ENCODE measurements around the gene LTBP1. TPM values are rescaled to one million over a fixed set of nuclear protein-coding genes. Genes with fewer than 3 reads are reported as not detected.

LTBP1 gene
- total RNA-seq, 4 donors from 2014 or later = 5.1 to 12.9 (median 10.7) TPM

DNA sequence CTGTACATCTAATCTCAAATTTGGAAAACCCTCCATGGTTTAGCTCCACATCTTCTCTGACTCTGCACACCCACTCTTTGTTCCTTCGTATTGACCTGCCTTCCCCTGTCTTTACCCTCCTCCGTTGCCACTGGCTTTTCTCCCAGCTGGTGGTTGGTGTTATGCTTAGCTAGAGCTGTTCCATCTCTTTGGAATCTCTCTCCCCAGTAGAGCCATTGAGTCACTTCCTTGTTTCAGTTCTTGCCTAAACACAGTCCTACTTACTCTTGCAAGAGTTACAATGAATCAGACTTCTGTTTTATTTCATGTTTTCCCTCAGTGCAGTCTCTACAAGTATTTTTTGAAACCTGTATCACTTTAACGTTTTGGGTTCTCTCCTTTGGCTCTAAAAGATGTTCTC, 263.9 kb downstream of the LTBP1 start:
- intact Hi-C loops (cut with DNase I) = no loop called here

DNA sequence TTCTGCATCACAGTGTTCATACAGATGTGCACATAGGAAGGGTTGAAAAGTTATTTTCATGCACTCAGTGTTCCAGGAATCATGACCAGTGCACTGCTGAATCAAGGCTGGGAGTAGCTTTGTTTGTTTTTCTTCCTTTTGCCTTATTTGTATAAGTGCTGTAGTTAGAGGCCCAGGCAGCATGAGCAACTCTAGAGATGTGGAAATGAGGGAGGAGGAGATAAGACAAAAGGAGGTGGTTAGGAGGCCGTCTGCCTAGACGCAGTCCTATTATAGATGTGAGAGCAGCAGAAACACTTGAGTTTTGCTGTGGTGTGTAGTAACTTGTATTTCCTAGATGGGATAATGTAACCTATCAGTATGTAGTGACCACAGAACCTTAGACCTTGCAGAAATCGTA, 265.4 kb downstream of the LTBP1 start:
- no peaks in the 10 kb centered on the region for H3K9me3 ChIP-seq
- intact Hi-C loops (cut with DNase I) = no loop called here
- TF ChIP-seq POLR2A (IDR thresholded peaks at IDR 0.05) = no peak
- TF ChIP-seq, protein P1, sequence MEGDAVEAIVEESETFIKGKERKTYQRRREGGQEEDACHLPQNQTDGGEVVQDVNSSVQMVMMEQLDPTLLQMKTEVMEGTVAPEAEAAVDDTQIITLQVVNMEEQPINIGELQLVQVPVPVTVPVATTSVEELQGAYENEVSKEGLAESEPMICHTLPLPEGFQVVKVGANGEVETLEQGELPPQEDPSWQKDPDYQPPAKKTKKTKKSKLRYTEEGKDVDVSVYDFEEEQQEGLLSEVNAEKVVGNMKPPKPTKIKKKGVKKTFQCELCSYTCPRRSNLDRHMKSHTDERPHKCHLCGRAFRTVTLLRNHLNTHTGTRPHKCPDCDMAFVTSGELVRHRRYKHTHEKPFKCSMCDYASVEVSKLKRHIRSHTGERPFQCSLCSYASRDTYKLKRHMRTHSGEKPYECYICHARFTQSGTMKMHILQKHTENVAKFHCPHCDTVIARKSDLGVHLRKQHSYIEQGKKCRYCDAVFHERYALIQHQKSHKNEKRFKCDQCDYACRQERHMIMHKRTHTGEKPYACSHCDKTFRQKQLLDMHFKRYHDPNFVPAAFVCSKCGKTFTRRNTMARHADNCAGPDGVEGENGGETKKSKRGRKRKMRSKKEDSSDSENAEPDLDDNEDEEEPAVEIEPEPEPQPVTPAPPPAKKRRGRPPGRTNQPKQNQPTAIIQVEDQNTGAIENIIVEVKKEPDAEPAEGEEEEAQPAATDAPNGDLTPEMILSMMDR (IDR thresholded peaks at IDR 0.05) = no peak
- no peaks in the 10 kb centered on the region for H3K27me3 ChIP-seq
- no peak overlapping the region for H3K27ac ChIP-seq
- no peak overlapping the region for H3K4me3 ChIP-seq (replicated peaks in 1 of 3)
- no peaks in the 10 kb centered on the region for H3K36me3 ChIP-seq
- 60 to 65% methylated on average over 3 of the region's 3 CpGs for WGBS, 2 donors
- H3K4me1 ChIP-seq = peaks cover 0 to 3% of the 10 kb centered on the region in 2 donors
- DNase-seq = no peak

More for the DNA sequence above, 263.9 kb downstream of the LTBP1 start:
- WGBS, 2 donors = 51 to 56% methylated on average over 3 of the region's 3 CpGs
- Histone ChIP-seq H3K4me3 (replicated peaks in 1 of 3) (no peak overlapping the region), H3K36me3 (no peaks in the 10 kb centered on the region), H3K27me3 (no peaks in the 10 kb centered on the region), H3K27ac (no peak overlapping the region), H3K9me3 (no peaks in the 10 kb centered on the region), H3K4me1 (peaks cover 0 to 3% of the 10 kb centered on the region in 2 donors)
- TF ChIP-seq, protein P1 (IDR thresholded peaks at IDR 0.05) = no peak
- no peak for TF ChIP-seq POLR2A (IDR thresholded peaks at IDR 0.05)
- no peak for DNase-seq

DNA sequence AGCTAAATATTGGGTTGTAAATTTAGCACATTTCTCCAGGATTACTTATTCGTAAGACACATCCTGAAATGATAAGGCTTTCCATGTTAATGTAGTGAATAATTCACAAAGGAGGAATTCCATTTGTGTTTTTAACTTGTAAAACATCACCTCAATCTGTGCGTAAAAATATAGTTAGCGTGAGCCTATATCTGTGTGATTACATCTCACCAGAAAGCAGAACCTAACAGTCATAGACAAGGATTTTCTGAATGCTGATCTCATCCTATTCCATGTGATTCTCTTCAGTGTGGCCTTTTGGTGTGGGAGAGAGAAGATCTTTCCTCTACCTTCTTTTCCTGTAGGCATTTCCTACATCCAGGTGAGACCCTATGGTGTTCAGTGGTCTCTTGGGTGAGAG, 266.5 kb downstream of the LTBP1 start:
- Histone ChIP-seq H3K27me3 (no peaks in the 10 kb centered on the region), H3K27ac (no peak overlapping the region), H3K4me1 (peaks cover 0 to 3% of the 10 kb centered on the region in 2 donors), H3K4me3 (replicated peaks in 1 of 3) (no peak overlapping the region), H3K36me3 (no peaks in the 10 kb centered on the region), H3K9me3 (no peaks in the 10 kb centered on the region)
- WGBS, 2 donors = 98% methylated on average over 3 of the region's 3 CpGs
- TF ChIP-seq, protein P1 (IDR thresholded peaks at IDR 0.05) = no peak
- no peak for TF ChIP-seq POLR2A (IDR thresholded peaks at IDR 0.05)
- intact Hi-C loops (cut with DNase I) = no loop called here
- no peak for DNase-seq

DNA sequence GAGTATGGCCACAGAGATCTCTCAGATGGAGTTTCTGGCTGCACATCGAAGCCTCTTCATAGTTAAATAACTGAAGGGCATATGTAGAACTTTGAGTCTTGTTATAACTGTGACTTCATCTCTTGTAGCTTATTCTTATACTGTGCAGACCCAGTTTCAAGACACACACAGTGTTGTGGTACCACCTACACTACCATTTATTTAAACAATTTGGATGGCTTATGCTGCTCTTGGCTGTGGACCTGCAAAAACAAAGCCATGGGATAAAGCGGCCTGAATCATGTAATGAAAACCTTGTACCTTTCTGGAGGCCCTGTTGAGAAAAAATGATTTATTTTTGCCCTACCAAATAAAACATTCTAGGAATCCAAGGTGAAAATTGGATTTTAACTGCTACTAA, 266.9 kb downstream of the LTBP1 start:
- no peaks in the 10 kb centered on the region for H3K36me3 ChIP-seq
- no peak for DNase-seq
- no peaks in the 10 kb centered on the region for H3K9me3 ChIP-seq
- no peak overlapping the region for H3K4me3 ChIP-seq (replicated peaks in 1 of 3)
- H3K27me3 ChIP-seq = no peaks in the 10 kb centered on the region
- 88 to 96% methylated on average over 2 of the region's 2 CpGs for WGBS, 2 donors
- no peak overlapping the region for H3K27ac ChIP-seq
- TF ChIP-seq, protein P1 (IDR thresholded peaks at IDR 0.05) = no peak
- no peak for TF ChIP-seq POLR2A (IDR thresholded peaks at IDR 0.05)
- H3K4me1 ChIP-seq = peaks cover 0 to 3% of the 10 kb centered on the region in 2 donors
- intact Hi-C loops (cut with DNase I) = no loop called here

DNA sequence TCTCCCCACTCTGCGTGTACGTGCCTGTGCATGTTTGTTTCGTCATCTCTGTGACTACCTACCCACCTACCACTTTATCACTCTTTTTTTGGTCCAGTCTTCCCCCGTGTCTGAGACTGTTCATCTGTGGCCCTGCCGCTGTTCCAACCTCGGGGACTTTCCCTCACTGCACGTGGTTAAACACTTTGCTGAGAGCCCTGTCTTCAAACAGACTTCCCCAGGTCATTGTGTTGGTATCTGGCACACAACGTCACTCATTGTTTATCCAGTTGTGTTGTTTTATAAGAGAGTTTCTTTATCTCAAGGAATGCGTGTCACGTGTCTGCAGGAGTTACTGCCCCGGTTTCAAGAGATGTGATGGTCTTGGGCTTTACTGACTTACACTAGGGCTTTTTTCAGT, 267.7 kb downstream of the LTBP1 start:
- 48 to 49% methylated on average over 11 of the region's 11 CpGs for WGBS, 2 donors
- TF ChIP-seq, protein P1 (IDR thresholded peaks at IDR 0.05) = no peak
- no peak for TF ChIP-seq POLR2A (IDR thresholded peaks at IDR 0.05)
- H3K9me3 ChIP-seq = no peaks in the 10 kb centered on the region
- H3K27ac ChIP-seq = no peak overlapping the region
- no peak overlapping the region for H3K4me3 ChIP-seq (replicated peaks in 1 of 3)
- peaks cover 0 to 3% of the 10 kb centered on the region in 2 donors for H3K4me1 ChIP-seq
- intact Hi-C loops (cut with DNase I) = no loop called here
- peak; percentile 6 to 30 for DNase-seq
- H3K36me3 ChIP-seq = no peaks in the 10 kb centered on the region
- no peaks in the 10 kb centered on the region for H3K27me3 ChIP-seq
